Prostate gland (tissue), 2 donors: ENCODE measurements around the gene TRAF3. TPM values are rescaled to one million over a fixed set of nuclear protein-coding genes. Genes with fewer than 3 reads are reported as not detected.

Experiments
- DNase-seq: peaks from one replicate; pipeline ENCODE4 v3.0.0-alpha.2; 2019; ENCODE audit warnings: low spot score
- H3K27ac ChIP-seq, 2 donors: fragments of 200-600 bp; sonication (generic); 2 replicates each; pipeline ENCODE4 v1.5.1; 2017 to 2019
- H3K27me3 ChIP-seq: fragments of 200-600 bp; sonication (generic); replicated peaks from 2 replicates; pipeline ENCODE4 v1.5.1; 2019; ENCODE audit not compliant: insufficient read depth
- H3K36me3 ChIP-seq, 2 donors: fragments of 200-600 bp; sonication (generic); 1 replicate in 1 of 2; 2 replicates in 1 of 2; pipeline versions ENCODE4 v1.5.1 to v1.8.1; 2017 to 2019
- H3K4me1 ChIP-seq: fragments of 200-600 bp; sonication (generic); replicated peaks from 2 replicates; pipeline ENCODE4 v1.5.1; 2019
- H3K4me3 ChIP-seq, 2 donors: fragments of 200-600 bp; sonication (generic); 2 replicates each; pipeline ENCODE4 v1.5.1; 2017 to 2019
- H3K9me3 ChIP-seq: fragments of 200-600 bp; sonication (generic); 2 replicates; pipeline ENCODE4 v1.5.1; 2017
- CTCF ChIP-seq, 4 experiments: fragments of 200-600 bp in 2 of 4; fragments of 450-650 bp in 2 of 4; sonication (generic) in 2 of 4; IDR thresholded peaks; 1 replicate in 3 of 4; 2 replicates in 1 of 4; pipeline ENCODE4 v1.5.1; 2016 to 2019; ENCODE audit warnings: antibody characterized with exemption in 4 of 4, mild to moderate bottlenecking in 2 of 4, moderate library complexity in 2 of 4
- POLR2A ChIP-seq: fragments of 450-650 bp; IDR thresholded peaks from one replicate; pipeline ENCODE4 v1.6.1; 2016; ENCODE audit warnings: antibody characterized with exemption, mild to moderate bottlenecking
- POLR2AphosphoS5 ChIP-seq: sonication (generic); formaldehyde crosslinking; IDR thresholded peaks from one replicate; pipeline ENCODE4 v1.6.1; 2017; ENCODE audit warnings: antibody characterized with exemption
- WGBS: methylation state at CpG from one replicate; pipeline ENCODE4 v1.1.5; 2018; 5-methylcytosine and 5-hydroxymethylcytosine counted together
- intact Hi-C: fragments of 100-400 bp; cut with DNase I; formaldehyde crosslinking; loops from one replicate; pipeline ENCODE4 v1.14.2; 2022
- total RNA-seq, 2 donors: library from RNA; depleted of rRNA; stranded (reverse); fragments of >200 nt; gene quantifications; one replicate each; pipeline ENCODE4 v1.1.0, GENCODE V29; 2016

The TRAF3 gene
- total RNA-seq, 2 donors from 2014 or later: 8.3 to 22.0 TPM

DNA sequence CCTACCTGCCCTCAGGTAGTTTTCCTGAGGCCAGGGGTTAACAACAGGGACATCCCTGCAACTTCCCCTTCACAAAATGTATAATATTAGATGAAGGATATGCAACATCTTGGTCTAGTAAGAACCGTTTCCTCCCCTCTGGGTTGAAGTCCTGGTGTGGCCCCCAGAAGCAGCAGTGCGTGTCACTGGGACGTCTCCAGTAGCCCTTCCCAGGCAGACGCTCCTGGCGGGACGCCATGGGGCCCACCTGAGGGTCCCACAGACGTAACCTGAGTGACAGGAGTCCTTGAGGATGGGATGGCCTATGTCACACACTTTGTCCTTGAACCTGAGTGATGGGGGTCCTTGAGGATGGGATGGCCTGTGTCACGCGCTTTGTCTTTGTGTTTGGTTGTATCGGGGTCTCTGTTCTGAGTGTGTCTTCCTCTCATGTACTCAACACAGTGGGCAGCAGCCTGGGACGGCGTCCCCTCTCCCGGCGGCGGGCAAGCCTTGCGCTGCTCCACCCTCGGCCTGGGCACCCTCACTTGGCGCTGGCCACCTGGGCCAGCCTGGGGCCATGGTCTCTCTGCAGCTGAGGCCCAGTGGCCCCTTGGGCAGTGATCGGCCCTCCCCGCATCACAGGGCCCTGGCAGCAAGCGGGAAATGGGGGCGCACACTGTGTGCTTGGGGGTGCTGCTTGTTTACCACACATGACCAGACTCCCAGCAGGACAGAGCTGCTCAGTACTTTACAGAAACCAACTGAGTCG is 130.9 kb downstream of the TRAF3 start:
- Histone ChIP-seq H3K27me3 (no peaks in the 10 kb centered on the region), H3K36me3 (no peaks in the 10 kb centered on the region), H3K4me3 (no peak overlapping the region), H3K9me3 (no peaks in the 10 kb centered on the region), H3K27ac (no peak overlapping the region), H3K4me1 (no peaks in the 10 kb centered on the region)
- no peak for TF ChIP-seq POLR2A
- TF ChIP-seq POLR2AphosphoS5: no peak
- TF ChIP-seq CTCF (IDR thresholded peaks at IDR 0.05): no peak
- 94% methylated on average over 23 of the region's 23 CpGs for WGBS
- DNase-seq: no peak
- intact Hi-C loops: no loop called here

DNA sequence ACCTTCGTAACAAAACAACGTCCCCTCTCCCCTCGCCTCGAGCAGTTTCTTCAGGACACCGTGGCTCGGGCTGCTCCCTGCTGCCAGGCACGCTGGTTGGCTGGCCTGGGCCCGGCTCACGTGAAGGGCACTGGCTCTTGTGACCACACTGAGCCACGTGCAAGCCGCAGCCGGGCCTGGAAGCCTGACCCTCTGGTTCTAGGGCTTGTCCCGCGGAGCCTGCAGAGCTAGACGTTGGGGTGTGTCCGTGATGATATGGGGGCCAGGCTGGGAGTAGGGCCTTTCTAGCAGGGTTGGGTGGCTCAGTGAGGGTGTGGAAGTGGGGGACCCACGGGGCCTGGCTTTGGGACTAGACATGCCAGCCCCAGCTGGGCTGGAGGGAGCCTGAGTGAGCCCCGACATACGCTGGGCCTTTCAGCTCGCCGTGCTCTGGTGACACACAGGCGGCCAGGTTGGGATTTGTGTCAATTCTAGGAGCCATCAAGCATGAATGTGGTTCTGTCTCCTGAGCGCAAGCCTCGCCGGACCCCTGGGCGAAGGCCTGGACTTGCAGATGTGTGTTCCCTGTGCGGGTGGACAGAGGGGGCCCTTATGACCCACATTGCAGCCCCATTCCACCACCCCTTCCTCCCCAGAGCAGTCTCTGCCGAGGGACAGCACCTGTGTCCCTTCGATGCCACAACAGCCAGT is 131.7 kb downstream of the TRAF3 start:
- WGBS: 91% methylated on average over 26 of the region's 29 CpGs
- no peak for DNase-seq
- H3K36me3 ChIP-seq: no peaks in the 10 kb centered on the region

DNA sequence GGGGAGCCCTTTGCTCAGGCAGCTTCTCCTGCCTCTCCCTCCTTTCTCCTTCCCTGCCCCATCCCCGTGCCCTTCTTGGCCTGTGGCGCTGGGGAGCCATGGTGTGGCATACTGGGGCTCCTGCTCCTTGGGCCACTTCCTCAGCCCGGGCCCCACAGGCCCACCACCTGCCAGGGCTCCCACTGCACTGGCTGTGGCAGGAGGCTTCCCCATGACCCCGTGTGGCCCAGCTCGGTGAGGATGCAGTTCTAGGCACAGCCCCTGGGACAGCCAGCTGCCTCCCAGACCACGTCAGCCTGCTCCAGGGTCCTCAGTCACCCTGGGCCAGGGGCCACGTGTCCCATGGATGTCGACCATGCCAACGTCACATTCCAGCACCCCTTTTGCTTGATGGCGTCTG is 132.2 kb downstream of the TRAF3 start:
- no peak overlapping the region for H3K4me3 ChIP-seq
- no peak overlapping the region for H3K27ac ChIP-seq
- no peak for TF ChIP-seq CTCF (IDR thresholded peaks at IDR 0.05)
- no peak for TF ChIP-seq POLR2AphosphoS5
- TF ChIP-seq POLR2A: no peak
- no peaks in the 10 kb centered on the region for H3K27me3 ChIP-seq
- no peak for DNase-seq
- H3K4me1 ChIP-seq: no peaks in the 10 kb centered on the region
- 75% methylated on average over 7 of the region's 10 CpGs for WGBS
- intact Hi-C loops: no loop called here
- no peaks in the 10 kb centered on the region for H3K36me3 ChIP-seq
- H3K9me3 ChIP-seq: no peaks in the 10 kb centered on the region

More for the DNA sequence above, 131.7 kb downstream of the TRAF3 start:
- H3K27ac ChIP-seq: no peak overlapping the region
- no peaks in the 10 kb centered on the region for H3K4me1 ChIP-seq
- no peak overlapping the region for H3K4me3 ChIP-seq
- intact Hi-C loops: no loop called here
- no peak for TF ChIP-seq POLR2AphosphoS5
- TF ChIP-seq POLR2A: no peak
- TF ChIP-seq CTCF (IDR thresholded peaks at IDR 0.05): no peak
- H3K9me3 ChIP-seq: no peaks in the 10 kb centered on the region
- H3K27me3 ChIP-seq: no peaks in the 10 kb centered on the region

DNA sequence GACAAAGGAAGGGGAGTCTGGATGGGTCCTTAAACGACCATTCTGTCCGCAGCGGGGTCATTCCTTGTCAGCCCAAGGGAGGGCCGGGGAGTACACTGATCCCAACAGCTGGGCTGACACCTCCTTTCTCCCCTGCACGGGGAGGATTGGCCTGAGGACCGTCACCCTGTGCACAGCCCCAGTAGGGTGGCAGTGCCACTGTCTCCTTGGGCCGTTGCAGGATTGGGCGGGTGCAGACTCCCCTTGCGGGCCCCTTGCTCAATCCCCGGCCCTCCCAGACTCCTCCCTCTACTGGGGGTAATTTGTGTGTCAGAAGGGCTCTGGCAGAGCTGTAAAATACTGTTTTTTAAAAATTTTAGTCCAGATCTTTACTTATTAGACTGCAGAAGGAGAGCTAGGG is 132.7 kb downstream of the TRAF3 start:
- H3K4me3 ChIP-seq: no peak overlapping the region
- no peaks in the 10 kb centered on the region for H3K36me3 ChIP-seq
- no peaks in the 10 kb centered on the region for H3K27me3 ChIP-seq
- no peak for TF ChIP-seq CTCF (IDR thresholded peaks at IDR 0.05)
- H3K4me1 ChIP-seq: no peaks in the 10 kb centered on the region
- no peak overlapping the region for H3K27ac ChIP-seq
- intact Hi-C loops: loop anchor here (5.0 to 10.0 kb wide), 2 partner anchors 138 to 215 kb away; no protein-coding TSS in a partner anchor
- H3K9me3 ChIP-seq: no peaks in the 10 kb centered on the region
- no peak for DNase-seq
- WGBS: 77% methylated on average over 8 of the region's 10 CpGs
